A549 (cell line): Measurements from ENCODE around the gene CD36. TPM values are rescaled to one million over a fixed set of nuclear protein-coding genes. Genes with fewer than 3 reads are reported as not detected.

Experiments
- ATAC-seq, 2 experiments: fragments of 200-7000 bp in 1 of 2; fragments of >200 bp in 1 of 2; cut with Nextera tagmentation in 1 of 2; cut with Tn5 transposase in 1 of 2; 3 replicates each; pipeline versions ENCODE4 v1.8.0 to v1.9.1; 2018 to 2020; ENCODE audit warnings: mild to moderate bottlenecking in 1 of 2, moderate library complexity in 1 of 2
- CTCF ChIA-PET: fragments of 300-600 bp; sonication (Branson Sonifier 250); formaldehyde crosslinking; extraction: SDS; loops from one replicate; lab custom pipeline; 2021; ENCODE audit warnings: antibody characterized with exemption, inconsistent platforms; lab: Yijun Ruan, JAX
- POLR2A ChIA-PET: fragments of 350-600 bp; formaldehyde crosslinking; extraction: SDS; loops from one replicate; lab custom pipeline; 2021; ENCODE audit warnings: antibody characterized with exemption, inconsistent platforms; lab: Yijun Ruan, JAX
- DNase-seq, 2 experiments: peaks; one replicate each; pipeline versions ENCODE4 v3.0.0 to v3.0.0-alpha.2; 2011 to 2016; ENCODE audit warnings: low read depth in 1 of 2, low spot score in 1 of 2
- FAIRE-seq: peaks from 2 replicates; lab custom pipeline; 2011; peaks lifted over from hg19 to GRCh38; lab: Jason Lieb, UNC
- H3K27ac ChIP-seq, 2 experiments: fragments of >200 bp; sonication (Bioruptor Twin); formaldehyde crosslinking; 3 replicates each; pipeline ENCODE4 v1.5.1; 2016 to 2017
- H3K4me1 ChIP-seq: fragments of >200 bp; sonication (Bioruptor Twin); formaldehyde crosslinking; 3 replicates; pipeline ENCODE4 v1.6.1; 2016
- H3K4me2 ChIP-seq: fragments of >200 bp; sonication (Bioruptor Twin); formaldehyde crosslinking; 3 replicates; pipeline ENCODE4 v1.6.1; 2016
- H3K4me3 ChIP-seq: fragments of >200 bp; sonication (Bioruptor Twin); formaldehyde crosslinking; 3 replicates; pipeline ENCODE4 v1.5.1; 2016
- H3K9me3 ChIP-seq: fragments of >200 bp; sonication (Bioruptor Twin); formaldehyde crosslinking; 3 replicates; pipeline ENCODE4 v1.6.1; 2016
- CEBPB ChIP-seq, 2 experiments: fragments of >200 bp in 1 of 2; sonication (Bioruptor Twin) in 1 of 2; formaldehyde crosslinking in 1 of 2; IDR thresholded peaks; 2 replicates each; pipeline ENCODE4 v1.6.1; 2012 to 2016
- CHD2 ChIP-seq: fragments of 150-350 bp; IDR thresholded peaks from 2 replicates; pipeline ENCODE4 v1.6.1; 2014; ENCODE audit warnings: low read length; ENCODE audit not compliant: partially characterized antibody
- EP300 ChIP-seq, 2 experiments: fragments of >200 bp; sonication (Bioruptor Twin); formaldehyde crosslinking; IDR thresholded peaks; 2 replicates in 1 of 2; 3 replicates in 1 of 2; pipeline ENCODE4 v1.6.1; 2016 to 2017
- ESRRA ChIP-seq: fragments of 150-350 bp; IDR thresholded peaks from 2 replicates; pipeline ENCODE4 v1.6.1; 2014; ENCODE audit warnings: mild to moderate bottlenecking, low read length, borderline replicate concordance
- GATA3 ChIP-seq: IDR thresholded peaks from 2 replicates; pipeline ENCODE4 v1.6.1; 2012; ENCODE audit warnings: borderline replicate concordance
- HDAC2 ChIP-seq: fragments of 200-600 bp; sonication (generic); IDR thresholded peaks from 2 replicates; pipeline ENCODE4 v1.6.1; 2016
- HEYL ChIP-seq: fragments of 250-450 bp; sonication (Bioruptor Pico); IDR thresholded peaks from 2 replicates; pipeline ENCODE4 v1.8.0; 2021; ENCODE audit warnings: mild to moderate bottlenecking, moderate library complexity
- HOXB5 ChIP-seq: fragments of 250-450 bp; sonication (Bioruptor Pico); IDR thresholded peaks from 2 replicates; pipeline ENCODE4 v1.5.0; 2020; ENCODE audit warnings: mild to moderate bottlenecking, moderate library complexity
- KDM5A ChIP-seq: fragments of 200-600 bp; sonication (generic); IDR thresholded peaks from 2 replicates; pipeline ENCODE4 v1.6.1; 2016; ENCODE audit warnings: antibody characterized with exemption, mild to moderate bottlenecking
- MAFK ChIP-seq: fragments of 450-650 bp; IDR thresholded peaks from 2 replicates; pipeline ENCODE4 v1.6.1; 2014; ENCODE audit not compliant: partially characterized antibody
- MAZ ChIP-seq: fragments of 150-350 bp; IDR thresholded peaks from 2 replicates; pipeline ENCODE4 v1.6.1; 2014; ENCODE audit warnings: antibody characterized with exemption, low read depth, low read length, borderline replicate concordance
- MYC ChIP-seq: IDR thresholded peaks from 2 replicates; pipeline ENCODE4 v1.6.1; 2012; ENCODE audit warnings: mild to moderate bottlenecking, inconsistent platforms, low read length, improper control_type of control experiment, borderline replicate concordance
- NPAS2 ChIP-seq: fragments of 250-450 bp; sonication (Bioruptor Pico); IDR thresholded peaks from 2 replicates; pipeline ENCODE4 v1.8.0; 2022; ENCODE audit warnings: mild to moderate bottlenecking, moderate library complexity, borderline replicate concordance
- PHF8 ChIP-seq: fragments of 200-600 bp; sonication (generic); IDR thresholded peaks from 2 replicates; pipeline ENCODE4 v1.6.1; 2016; ENCODE audit warnings: low read depth, mild to moderate bottlenecking, antibody characterized with exemption, moderate library complexity, borderline replicate concordance
- POLR2A ChIP-seq: IDR thresholded peaks from 2 replicates; pipeline ENCODE4 v1.6.1; 2012; ENCODE audit warnings: mild to moderate bottlenecking, low read length
- POLR2AphosphoS2 ChIP-seq: conservative IDR thresholded peaks from 2 replicates; pipeline ENCODE4 v1.6.1; 2012; ENCODE audit warnings: low read length, improper control_type of control experiment, inconsistent platforms
- RAD21 ChIP-seq, 2 experiments: fragments of >200 bp in 1 of 2; sonication (Bioruptor Twin) in 1 of 2; formaldehyde crosslinking in 1 of 2; IDR thresholded peaks in 1 of 2; conservative IDR thresholded peaks in 1 of 2; 2 replicates in 1 of 2; 3 replicates in 1 of 2; pipeline ENCODE4 v1.6.1; 2012 to 2018; ENCODE audit warnings: inconsistent platforms in 1 of 2
- RCOR1 ChIP-seq: fragments of 150-350 bp; IDR thresholded peaks from 2 replicates; pipeline ENCODE4 v1.6.1; 2014; ENCODE audit warnings: antibody characterized with exemption, low read length, low read depth
- RFX5 ChIP-seq: fragments of 450-650 bp; IDR thresholded peaks from 2 replicates; pipeline ENCODE4 v1.7.1; 2014; ENCODE audit warnings: antibody characterized with exemption, mild to moderate bottlenecking, moderate library complexity
- RNF2 ChIP-seq: fragments of 200-600 bp; sonication (generic); IDR thresholded peaks from 2 replicates; pipeline ENCODE4 v1.6.1; 2016; ENCODE audit warnings: low read depth, mild to moderate bottlenecking, antibody characterized with exemption, moderate library complexity, borderline replicate concordance
- TFCP2L1 ChIP-seq: fragments of 250-450 bp; sonication (Bioruptor Pico); IDR thresholded peaks from 2 replicates; pipeline ENCODE4 v1.5.0; 2021; ENCODE audit warnings: mild to moderate bottlenecking
- TP53 ChIP-seq: fragments of 250-450 bp; sonication (Bioruptor Pico); IDR thresholded peaks from 2 replicates; pipeline ENCODE4 v1.5.0; 2021; ENCODE audit warnings: mild to moderate bottlenecking, moderate library complexity
- WGBS: methylation state at CpG from one replicate; pipeline ENCODE4 v1.1.6; 2017; ENCODE audit errors: missing lambda C conversion rate; 5-methylcytosine and 5-hydroxymethylcytosine counted together
- polyA plus RNA-seq, 4 experiments: library from polyadenylated mRNA; depleted of rRNA in 3 of 4; stranded (reverse); fragments of >200 nt; fragmentation: RNase III in 1 of 4; extraction: RNeasy Plus Mini Kit Qiagen cat#74134 plus additional on column Dnase treatment in 1 of 4; gene quantifications; 2 replicates in 3 of 4; 3 replicates in 1 of 4; pipeline ENCODE4 v1.2.3, GENCODE V29; 2011 to 2017
- TF ChIP-seq, protein P1 (sequence below): IDR thresholded peaks from 2 replicates; pipeline ENCODE4 v1.6.1; 2012
- TF ChIP-seq, protein P2 (sequence below): fragments of 250-450 bp; sonication (Bioruptor Pico); IDR thresholded peaks from 2 replicates; pipeline ENCODE4 v1.5.0; 2020; ENCODE audit warnings: low read depth, mild to moderate bottlenecking, moderate library complexity
- TF ChIP-seq, protein P3 (sequence below): IDR thresholded peaks from 2 replicates; pipeline ENCODE4 v1.6.1; 2012; ENCODE audit warnings: low read depth, borderline replicate concordance
- TF ChIP-seq, protein P4 (sequence below): fragments of >200 bp; sonication (Bioruptor Twin); formaldehyde crosslinking; IDR thresholded peaks from 3 replicates; pipeline ENCODE4 v1.5.1; 2016

The CD36 gene
- polyA plus RNA-seq, 2 of the 4 experiments (the other 2 are of a cell fraction): 0.12 to 0.37 TPM

DNA sequence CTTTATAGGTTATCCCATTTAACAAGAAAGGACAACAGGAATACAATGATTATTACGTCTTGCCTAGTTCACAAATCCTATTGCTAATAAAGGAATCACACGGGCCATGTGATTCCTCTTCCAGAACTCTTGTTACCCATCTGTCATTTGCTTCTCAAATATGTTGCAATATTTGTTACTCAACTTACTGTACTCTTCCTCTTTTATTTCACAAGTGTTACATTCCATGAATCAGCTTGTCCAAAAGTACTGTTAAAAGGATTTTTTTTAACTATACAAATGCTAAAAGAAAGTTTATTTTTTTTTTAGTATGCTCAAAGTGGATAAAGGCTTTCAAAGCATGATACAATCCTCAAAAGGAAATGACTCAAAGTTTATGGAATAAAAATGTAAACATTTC is 3.9 kb upstream of the CD36 start (continued):
- TF ChIP-seq MYC (no peak), KDM5A (no peak), HOXB5 (CRISPR knock-in tag) (no peak), CEBPB (IDR thresholded peaks at IDR 0.05) (peak; percentile 96 to 99), TFCP2L1 (CRISPR knock-in tag) (no peak), PHF8 (no peak), RCOR1 (no peak), POLR2AphosphoS2 (no peak), CHD2 (no peak), HEYL (CRISPR knock-in tag) (no peak), POLR2A (no peak), MAFK (no peak), RFX5 (no peak), HDAC2 (no peak), MAZ (no peak), NPAS2 (no peak), EP300 (IDR thresholded peaks at IDR 0.05) (peak; percentile 66 to 75; a peak in 2 of 5 replicates), RAD21 (conservative IDR thresholded peaks at IDR 0.05 in 1 of 2, IDR thresholded peaks at IDR 0.05 in 1 of 2) (peak in 1 of 2 experiments; percentile 50; a peak in 3 of 5 replicates), ESRRA (no peak), TP53 (no peak)
- TF ChIP-seq, protein P1, sequence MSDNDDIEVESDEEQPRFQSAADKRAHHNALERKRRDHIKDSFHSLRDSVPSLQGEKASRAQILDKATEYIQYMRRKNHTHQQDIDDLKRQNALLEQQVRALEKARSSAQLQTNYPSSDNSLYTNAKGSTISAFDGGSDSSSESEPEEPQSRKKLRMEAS: 0 out of 2 replicates have a peak, but pooled peaks have one; percentile 29
- TF ChIP-seq, protein P2, sequence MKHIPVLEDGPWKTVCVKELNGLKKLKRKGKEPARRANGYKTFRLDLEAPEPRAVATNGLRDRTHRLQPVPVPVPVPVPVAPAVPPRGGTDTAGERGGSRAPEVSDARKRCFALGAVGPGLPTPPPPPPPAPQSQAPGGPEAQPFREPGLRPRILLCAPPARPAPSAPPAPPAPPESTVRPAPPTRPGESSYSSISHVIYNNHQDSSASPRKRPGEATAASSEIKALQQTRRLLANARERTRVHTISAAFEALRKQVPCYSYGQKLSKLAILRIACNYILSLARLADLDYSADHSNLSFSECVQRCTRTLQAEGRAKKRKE (CRISPR knock-in tag): no peak
- TF ChIP-seq, protein P3, sequence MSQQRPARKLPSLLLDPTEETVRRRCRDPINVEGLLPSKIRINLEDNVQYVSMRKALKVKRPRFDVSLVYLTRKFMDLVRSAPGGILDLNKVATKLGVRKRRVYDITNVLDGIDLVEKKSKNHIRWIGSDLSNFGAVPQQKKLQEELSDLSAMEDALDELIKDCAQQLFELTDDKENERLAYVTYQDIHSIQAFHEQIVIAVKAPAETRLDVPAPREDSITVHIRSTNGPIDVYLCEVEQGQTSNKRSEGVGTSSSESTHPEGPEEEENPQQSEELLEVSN: no peak
- TF ChIP-seq, protein P4, sequence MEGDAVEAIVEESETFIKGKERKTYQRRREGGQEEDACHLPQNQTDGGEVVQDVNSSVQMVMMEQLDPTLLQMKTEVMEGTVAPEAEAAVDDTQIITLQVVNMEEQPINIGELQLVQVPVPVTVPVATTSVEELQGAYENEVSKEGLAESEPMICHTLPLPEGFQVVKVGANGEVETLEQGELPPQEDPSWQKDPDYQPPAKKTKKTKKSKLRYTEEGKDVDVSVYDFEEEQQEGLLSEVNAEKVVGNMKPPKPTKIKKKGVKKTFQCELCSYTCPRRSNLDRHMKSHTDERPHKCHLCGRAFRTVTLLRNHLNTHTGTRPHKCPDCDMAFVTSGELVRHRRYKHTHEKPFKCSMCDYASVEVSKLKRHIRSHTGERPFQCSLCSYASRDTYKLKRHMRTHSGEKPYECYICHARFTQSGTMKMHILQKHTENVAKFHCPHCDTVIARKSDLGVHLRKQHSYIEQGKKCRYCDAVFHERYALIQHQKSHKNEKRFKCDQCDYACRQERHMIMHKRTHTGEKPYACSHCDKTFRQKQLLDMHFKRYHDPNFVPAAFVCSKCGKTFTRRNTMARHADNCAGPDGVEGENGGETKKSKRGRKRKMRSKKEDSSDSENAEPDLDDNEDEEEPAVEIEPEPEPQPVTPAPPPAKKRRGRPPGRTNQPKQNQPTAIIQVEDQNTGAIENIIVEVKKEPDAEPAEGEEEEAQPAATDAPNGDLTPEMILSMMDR: no peak
- TF ChIP-seq, all 56 proteins: peak for 13

DNA sequence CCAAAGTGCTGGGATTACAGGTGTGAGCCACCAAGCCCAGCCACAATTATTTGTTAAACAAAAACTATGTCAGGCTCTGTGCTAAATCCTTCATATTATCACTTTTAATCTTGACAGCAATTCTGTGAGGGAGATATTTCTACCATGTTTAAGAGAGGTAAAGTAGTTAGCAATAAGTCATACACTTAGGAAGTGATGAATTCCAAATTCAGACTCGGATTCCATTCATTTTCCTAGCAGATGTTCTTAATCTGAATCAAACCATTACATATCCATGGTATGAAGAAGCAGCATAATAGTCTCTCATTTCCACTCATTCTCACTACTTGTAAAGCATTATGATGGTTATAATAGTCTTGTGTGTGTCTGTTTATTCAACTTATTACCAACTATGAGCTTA is 2.9 kb upstream of the CD36 start:
- Histone ChIP-seq H3K4me3 (no peak overlapping the region), H3K4me1 (peaks cover 15% of the 10 kb centered on the region), H3K9me3 (0 out of 3 replicates have a peak, but pooled peaks cover 9% of the 10 kb centered on the region)
- TF ChIP-seq HOXB5 (CRISPR knock-in tag): no peak
- no peak for TF ChIP-seq ESRRA
- TF ChIP-seq RNF2: no peak
- TF ChIP-seq GATA3: no peak
- TF ChIP-seq TFCP2L1 (CRISPR knock-in tag): no peak
- TF ChIP-seq, all 56 proteins: peak for 0
- ChIA-PET POLR2A (no interaction called here), CTCF (interaction anchor here (1.4 kb wide), 1 partner anchor 20 kb away, joined by 3 read pairs; no protein-coding TSS in a partner anchor)
- DNase-seq: no peak
- WGBS: 63% methylated on average over 1 of the region's 1 CpG
- Histone ChIP-seq H3K4me2 (no peak overlapping the region), H3K27ac (peak overlapping the region; percentile 56 to 70; a peak in 5 of 6 replicates)
- no peak for ATAC-seq
- FAIRE-seq: peak; percentile 72
